Glomerular endothelial cell (primary cell): Measurements from ENCODE around the gene ANAPC7. TPM values are rescaled to one million over a fixed set of nuclear protein-coding genes. Genes with fewer than 3 reads are reported as not detected.
"Not testable (repeated sequence)": the region's sequence is repeated elsewhere in the genome, so short reads cannot be mapped to it uniquely, and the experiment has no call there.

Experiments
- DNase-seq: peaks from one replicate; pipeline ENCODE4 v3.0.0-alpha.2; 2011; ENCODE audit warnings: low read depth, low spot score; ENCODE audit errors: extremely low read depth
- total RNA-seq: library from RNA; depleted of rRNA; stranded (reverse); fragments of >200 nt; gene quantifications from 2 replicates; pipeline ENCODE4 v1.2.3, GENCODE V29; 2015

The ANAPC7 gene
- total RNA-seq, 1 donor from 2014 or later: 67.1 TPM

DNA sequence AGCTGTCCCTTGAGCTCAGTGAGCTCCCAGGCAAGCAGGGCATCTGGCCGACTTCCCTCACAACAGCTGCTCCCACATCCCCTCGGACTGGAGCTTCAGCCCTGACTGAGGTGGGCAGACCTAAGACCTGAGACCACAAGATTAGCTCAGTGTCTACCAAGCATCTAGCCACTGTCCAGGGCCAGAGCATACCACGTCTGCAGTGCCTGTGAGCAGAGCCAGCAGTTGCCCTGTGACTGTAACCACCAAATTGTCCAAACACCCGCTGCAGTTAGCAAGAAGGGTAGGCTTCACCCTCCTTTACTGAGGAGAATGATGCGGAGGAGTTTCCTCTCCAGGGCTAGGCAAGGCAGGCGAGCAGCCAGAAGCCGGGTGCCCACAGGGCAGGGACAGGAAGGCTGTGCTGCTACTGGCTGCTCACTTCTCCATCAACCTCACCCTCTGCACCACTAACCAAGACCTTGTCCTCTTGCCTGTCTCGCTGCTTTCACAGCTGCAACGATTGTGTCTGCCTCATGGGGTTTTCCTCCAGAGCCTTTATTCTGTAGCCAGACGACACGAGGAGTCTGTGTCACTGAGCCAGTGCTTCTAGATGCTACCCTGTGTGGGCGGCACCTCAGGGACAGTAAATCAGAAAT is 53.9 kb downstream of the ANAPC7 start:
- no peak for DNase-seq

DNA sequence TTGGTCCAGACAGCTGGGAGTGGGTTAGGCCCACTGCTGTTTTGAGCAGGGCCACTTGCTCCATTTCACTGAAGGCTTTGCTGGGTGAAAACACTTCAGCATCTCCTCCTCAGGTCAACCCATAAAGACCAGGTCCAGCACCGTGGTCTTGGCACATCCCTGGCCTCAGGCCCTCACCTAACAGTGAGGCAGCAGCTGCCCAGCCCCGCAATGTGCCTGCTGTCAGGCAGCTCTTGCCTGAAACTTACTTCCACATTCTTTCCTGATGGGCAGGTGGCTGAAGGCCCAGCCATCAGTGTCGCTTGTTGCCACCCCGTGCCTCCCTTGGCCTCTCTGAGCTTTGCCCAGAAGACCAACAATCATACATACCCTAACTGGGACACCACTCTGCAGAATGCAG is 54.4 kb downstream of the ANAPC7 start:
- DNase-seq: no peak

DNA sequence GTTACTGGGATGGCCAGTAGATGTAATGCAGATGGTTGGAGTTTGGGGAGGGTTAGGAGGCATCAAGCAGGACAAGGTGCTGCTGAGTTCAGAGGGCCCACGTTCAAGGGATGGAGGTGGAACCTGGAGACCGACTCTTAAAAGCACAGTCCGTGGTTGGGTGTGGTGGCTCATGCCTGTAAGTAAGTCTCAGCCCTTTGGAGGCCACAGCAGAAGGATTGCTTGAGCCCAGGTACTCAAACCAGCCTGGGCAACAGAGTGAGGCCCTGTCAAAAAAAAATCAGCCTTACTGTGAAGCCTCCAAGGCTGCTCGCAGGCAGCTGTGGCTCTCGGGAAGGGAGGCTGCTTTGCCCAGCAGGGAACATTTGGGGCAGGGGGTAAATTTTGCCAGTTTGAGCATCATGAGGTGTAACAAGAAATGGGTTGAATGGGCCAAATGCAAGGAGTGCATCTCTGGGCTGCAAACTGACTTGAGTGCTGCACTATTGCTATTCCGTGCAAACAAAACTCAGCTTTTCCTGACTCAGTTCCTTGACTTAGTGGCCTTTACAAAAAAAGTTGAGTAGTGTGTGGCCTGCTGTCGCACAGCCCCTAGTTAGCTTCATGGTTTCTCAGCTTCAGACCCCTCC is 55.0 kb downstream of the ANAPC7 start:
- no peak for DNase-seq

DNA sequence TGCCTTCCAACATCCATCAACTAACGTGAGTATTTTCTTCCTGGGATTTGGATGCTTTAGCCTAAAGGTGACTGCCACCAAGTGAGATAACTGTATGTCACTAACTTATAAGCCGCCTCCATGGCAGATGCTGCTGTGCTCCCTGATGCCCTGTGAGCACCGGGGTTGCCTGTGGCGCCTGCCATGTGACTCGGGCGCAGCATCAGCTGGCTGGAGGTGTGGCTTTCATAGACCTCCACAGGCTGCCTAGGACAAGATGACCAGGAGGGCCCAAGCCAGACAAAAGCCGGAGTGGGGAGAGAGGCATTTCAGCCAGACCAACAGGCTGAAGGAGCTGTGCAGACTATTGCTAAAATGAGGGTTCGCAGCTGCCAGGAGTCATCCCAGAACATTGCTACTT is 55.7 kb downstream of the ANAPC7 start:
- no peak for DNase-seq

DNA sequence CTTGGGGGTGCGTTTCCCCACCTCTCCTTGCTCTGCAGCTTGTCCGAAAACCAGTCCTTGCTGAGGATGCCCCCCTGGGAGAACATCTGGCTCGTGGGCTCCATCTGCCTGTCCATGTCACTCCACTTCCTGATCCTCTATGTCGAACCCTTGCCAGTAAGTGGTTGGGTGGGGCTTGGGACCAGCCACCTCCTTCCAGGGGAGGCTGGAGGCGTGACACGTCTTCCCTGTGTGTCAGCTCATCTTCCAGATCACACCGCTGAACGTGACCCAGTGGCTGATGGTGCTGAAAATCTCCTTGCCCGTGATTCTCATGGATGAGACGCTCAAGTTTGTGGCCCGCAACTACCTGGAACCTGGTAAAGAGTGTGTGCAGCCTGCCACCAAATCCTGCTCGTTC is 57.5 kb downstream of the ANAPC7 start:
- no peak for DNase-seq

DNA sequence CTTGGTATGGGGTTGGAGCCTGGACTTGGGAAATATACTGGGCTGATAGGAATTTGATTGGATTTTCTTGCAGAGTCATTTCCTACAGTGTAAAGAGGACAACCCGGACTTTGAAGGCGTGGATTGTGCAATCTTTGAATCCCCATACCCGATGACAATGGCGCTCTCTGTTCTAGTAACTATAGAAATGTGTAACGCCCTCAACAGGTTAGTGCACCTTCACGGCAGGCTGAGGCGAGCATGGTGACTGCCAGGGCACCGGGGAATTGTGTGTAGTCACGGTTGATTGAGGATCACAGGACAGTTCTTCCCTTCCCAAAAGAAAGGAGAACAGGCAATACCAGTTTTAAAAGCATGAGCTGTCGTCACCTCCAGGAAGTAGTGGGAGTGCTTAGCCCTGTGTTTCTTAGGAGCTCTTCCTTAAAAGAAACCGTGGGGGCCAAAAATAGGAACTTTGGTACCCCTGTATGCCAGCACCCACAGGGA is 58.3 kb downstream of the ANAPC7 start:
- DNase-seq: no peak

DNA sequence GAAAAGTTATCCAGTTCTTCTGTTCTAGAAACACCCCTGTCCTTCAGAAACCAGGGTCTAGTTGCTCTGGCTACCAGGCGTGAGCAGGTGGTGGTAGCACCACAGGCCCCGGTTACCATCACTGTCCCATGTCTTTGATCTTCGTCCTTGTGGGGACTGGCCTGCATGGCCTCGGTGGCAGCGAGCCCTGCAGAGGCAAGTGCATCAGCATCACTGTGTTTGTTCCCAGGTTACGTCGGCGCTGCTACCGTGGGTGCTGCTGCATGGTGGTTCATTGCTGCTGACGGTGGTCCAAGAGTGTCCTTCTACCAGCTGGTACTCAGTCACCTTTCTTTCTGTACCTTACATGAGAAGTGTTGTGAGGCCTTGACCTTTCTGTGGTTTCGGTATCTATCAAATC is 58.9 kb downstream of the ANAPC7 start:
- no peak for DNase-seq

DNA sequence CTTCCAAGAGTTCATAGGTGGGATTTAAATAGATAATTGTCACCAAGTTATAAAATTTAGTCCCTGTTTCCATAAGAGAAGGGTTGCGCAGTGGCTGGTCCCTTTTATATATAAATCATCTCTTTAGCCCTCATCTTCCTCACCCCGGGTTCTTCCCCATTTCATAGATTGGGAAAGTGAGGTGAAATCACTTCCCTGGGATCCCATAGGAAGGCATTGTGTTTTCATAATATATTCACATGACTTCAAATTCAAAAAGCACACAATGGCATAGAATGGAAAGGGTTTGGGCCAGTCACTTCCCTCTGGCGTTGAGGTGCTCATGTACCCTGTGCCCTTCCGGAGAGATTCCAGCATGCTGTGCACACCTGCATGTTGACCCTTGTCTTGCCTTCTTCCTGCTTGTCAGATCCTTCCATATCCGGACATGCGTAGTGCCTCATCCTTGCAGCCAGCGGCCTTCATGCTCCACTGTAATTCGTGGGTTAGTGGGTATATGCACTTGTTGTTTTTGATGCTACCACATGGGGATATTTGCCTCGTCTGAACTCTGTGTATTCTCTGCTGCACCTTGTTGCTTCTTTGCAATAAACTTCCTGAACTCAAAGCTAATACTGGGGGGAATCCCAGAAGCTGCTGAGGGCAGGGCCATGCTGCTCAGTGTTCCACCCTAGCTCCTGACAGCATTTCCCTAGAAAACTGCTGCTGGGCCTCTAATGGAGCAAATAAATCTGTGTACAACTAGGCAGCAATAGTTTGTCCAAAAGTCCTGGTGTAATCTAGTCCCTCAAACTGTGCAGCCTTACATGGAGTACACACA is 59.6 kb downstream of the ANAPC7 start:
- no peak for DNase-seq

DNA sequence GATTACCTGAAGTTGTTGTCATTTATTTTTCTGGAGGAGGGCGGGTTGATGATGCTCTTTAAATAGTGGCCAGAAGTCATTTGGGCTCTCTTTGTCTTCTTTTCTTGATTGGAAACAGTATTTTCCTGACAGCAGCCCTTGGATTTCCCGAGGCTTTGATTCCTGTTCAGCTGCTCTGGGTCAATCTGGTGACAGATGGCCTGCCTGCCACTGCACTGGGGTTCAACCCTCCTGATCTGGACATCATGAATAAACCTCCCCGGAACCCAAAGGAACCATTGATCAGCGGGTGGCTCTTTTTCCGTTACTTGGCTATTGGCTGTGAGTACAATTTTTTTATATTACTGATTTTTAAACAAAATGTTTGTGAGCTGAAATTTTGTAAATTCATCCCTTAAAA is 60.4 kb downstream of the ANAPC7 start:
- no peak for DNase-seq

DNA sequence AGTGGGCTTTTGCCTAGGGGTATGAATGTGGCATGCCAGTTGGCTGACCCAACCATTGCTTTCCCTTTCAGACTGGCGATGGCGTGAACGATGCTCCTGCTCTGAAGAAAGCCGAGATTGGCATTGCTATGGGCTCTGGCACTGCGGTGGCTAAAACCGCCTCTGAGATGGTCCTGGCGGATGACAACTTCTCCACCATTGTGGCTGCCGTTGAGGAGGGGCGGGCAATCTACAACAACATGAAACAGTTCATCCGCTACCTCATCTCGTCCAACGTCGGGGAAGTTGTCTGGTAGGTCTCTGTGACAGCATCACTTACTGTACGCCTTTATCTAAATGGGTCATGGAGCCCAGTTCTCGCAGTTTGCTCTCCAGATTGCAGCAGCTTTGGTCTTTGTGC is 61.4 kb downstream of the ANAPC7 start:
- no peak for DNase-seq

DNA sequence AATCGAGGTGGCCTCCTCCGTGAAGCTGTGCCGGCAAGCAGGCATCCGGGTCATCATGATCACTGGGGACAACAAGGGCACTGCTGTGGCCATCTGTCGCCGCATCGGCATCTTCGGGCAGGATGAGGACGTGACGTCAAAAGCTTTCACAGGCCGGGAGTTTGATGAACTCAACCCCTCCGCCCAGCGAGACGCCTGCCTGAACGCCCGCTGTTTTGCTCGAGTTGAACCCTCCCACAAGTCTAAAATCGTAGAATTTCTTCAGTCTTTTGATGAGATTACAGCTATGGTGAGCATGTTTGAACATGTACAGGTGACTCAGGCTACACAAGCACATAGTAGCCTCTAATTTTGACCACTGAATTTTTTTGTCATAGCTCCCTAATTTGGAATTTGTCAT is 62.8 kb downstream of the ANAPC7 start:
- DNase-seq: no peak

DNA sequence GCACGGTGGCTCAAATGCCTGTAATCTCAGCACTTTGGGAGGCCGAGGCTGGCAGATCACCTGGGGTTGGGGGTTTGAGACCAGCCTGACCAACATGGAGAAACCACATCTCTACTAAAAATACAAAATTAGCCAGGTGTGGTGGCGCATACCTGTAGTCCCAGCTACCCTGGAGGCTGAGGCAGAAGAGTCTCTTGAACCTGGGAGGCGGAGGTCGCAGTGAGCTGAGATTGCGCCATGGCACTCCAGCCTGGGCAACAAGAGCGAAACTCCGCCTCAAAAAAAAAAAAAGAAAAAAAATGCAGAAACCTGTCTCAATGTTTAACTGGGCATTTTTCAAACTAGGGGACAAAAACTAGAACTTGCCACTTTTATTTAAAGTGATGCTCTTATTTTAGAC is 63.2 kb downstream of the ANAPC7 start:
- DNase-seq: not testable (repeated sequence)

DNA sequence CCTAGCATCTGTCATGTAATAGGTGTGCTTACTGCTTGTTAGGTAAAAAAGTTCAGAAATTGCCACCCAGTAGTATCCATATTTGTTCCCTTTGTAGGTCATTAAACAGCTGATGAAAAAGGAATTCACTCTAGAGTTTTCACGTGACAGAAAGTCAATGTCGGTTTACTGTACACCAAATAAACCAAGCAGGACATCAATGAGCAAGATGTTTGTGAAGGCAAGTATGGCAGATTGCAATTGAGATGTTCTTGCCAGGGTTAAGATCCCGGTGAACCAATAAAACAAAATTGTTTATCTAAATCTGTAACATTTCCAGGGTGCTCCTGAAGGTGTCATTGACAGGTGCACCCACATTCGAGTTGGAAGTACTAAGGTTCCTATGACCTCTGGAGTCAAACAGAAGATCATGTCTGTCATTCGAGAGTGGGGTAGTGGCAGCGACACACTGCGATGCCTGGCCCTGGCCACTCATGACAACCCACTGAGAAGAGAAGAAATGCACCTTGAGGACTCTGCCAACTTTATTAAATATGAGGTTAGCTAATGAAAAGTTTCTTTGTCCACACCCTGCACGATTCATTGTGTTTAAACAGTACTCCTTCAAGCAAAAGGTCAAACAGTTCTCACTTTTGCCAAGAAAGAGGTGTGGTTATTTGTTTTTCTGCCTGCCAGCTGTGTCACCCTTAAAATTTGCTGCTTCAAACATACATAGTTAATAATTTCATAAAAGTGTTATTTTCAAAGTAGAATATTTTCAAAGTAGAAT is 64.1 kb downstream of the ANAPC7 start:
- no peak for DNase-seq

DNA sequence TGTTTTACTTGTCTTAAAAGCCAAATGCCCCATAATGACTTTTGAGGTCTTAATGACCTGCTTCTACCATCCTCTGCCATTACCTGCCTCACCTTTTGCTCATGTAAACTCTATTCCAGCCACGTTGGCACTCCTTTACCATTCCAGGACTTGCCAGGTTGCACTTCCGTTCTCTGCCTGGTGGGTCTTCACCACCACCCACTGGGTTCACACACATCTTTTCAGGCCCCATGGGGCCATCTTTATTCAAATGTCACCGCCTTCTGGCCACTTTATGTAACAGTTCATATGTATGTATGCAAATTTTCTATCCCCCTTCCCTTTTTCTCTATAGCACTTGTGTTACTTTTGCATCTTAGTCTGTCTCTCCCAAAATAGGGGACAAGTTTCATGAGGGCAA is 64.8 kb downstream of the ANAPC7 start:
- DNase-seq: no peak

DNA sequence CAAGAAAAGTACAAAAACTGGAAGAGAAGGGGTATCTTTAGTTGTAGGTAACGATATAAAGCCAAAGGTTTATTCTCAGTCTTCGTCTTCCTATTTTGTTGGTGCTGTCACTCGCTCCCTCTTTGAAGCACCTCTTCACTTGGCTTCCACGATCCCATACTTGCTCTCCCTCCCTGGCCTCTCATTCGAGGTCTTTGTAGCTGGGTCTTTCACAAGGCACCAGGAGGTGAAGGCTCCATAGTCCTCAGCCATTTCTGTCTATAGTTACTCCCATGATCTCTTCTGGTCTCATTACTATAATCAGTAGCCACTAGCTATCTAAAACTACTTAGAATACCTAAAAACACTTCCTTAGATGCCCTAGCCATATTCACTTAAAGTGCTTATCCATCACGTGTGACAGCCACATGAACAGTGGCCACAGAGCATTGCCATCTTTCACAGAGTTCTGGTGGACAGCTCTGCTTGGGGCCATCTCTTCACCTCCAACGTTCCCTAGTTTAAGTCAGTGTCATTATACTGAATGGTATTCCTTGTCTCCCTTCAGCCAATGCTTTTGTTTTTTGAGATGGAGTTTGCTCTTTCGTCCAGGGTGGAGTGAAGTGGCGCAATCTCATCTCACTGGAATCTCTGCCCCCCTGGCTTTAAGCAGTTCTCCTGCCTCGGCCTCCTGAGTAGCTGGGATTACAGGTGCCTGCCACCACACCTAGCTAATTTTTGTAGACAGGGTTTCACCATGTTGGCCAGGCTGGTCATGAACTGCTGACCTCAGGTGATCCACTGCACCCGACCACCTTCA is 65.4 kb downstream of the ANAPC7 start:
- no peak for DNase-seq

DNA sequence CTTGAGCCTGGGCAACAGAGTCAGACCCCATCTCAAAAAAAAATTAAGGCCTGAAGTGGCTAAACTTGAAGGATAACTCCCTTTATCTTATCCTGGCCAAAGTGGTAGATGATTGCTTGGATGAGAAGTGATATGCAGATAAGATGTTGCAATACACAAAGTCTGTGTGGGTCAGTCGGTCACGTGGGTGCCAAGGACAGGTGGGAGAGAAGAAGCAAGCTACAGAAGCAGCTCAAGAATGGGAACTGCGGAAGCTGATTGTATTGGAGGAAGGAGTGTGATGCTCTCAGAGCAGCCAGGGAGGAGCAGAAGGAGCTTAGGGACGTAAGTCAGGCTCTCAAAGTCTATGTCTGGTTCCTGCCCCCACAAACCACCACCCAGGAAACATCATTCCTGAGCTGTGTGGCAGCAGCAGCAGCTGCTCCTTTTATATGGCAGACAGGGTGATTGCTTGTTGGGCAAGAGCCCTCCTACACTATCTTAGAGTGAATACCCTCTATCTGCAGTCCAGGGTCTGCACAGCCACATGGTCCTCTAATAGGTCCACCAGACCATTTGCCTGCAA is 67.9 kb downstream of the ANAPC7 start:
- DNase-seq: no peak

DNA sequence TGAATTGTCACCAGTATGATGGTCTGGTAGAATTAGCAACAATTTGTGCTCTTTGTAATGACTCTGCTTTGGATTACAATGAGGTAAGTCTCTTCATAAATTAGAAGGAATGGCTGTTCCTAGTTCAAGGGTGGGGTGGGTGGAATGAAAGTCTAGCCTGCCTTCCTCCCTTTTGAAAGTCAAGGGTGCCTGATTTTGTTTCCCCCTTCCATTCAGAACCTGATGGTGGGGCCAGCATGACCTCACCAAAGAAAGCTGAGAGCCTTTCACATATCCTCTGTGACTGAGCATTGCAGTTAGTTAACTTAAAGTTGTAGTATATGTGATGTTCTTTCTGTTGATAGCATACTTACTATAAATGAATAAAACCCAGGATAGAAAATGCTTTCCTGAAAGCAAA is 70.3 kb downstream of the ANAPC7 start:
- no peak for DNase-seq

DNA sequence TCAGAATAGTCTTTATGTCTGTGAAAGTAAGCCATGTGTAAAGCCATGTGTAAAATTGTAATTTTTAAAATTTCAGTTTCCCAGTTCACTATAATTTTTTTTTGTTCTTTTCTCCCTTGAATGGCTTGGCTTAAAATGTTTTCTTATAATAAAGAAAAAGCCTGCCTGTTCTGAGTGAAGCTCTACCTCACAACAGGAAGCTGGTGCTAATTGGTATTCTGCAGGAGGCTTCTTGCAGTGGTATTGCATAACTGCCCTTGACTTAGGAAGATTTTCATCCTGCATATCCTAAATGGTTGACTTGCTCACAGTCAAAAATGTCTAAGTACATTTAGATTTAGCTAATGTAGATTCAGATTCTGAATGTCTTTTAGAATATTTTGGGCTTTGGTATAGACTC is 73.0 kb downstream of the ANAPC7 start:
- no peak for DNase-seq

DNA sequence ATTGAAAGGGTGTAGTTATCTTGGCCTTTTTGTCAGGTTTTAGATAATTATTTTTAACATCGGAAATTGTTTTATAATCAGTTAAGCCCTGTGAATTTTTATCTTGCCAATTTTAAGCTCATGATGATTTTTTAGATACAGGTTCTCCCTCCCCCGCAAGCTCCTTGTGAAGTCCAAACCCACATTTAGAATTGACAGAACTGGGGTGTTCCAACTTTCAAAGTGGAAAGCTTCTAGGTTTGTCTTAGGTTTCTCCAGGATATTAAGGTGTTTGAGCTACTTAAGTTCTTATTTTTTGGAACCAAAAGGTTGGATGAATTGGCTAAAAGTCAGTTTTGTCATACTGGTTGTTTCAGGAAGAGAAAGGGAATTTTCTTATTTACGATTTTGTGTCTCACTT is 73.4 kb downstream of the ANAPC7 start:
- no peak for DNase-seq

DNA sequence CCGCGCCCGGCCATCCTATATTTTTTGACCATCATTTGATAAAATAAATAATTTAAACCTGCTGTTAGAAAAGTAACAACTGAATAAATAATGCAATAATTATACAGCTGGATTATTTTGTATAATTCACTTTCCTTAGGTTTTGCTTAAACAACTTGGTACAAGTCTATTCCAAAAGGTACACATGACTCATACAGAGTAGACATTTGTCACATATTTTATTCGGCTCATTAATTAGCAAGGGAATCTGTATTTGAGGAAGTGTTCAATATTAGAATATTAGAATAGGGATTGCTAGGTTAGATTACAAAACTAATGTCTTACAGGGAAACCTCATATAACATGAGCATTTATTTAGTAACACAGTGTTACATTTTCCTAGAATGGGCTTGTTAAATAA is 73.8 kb downstream of the ANAPC7 start:
- no peak for DNase-seq
